ENCODE data around the gene ADA.

ADA gene

GRCh38 chr20:44643596-44644229 lies 7.8 kb downstream of the ADA start:
- DNase-seq: no peak

DNA sequence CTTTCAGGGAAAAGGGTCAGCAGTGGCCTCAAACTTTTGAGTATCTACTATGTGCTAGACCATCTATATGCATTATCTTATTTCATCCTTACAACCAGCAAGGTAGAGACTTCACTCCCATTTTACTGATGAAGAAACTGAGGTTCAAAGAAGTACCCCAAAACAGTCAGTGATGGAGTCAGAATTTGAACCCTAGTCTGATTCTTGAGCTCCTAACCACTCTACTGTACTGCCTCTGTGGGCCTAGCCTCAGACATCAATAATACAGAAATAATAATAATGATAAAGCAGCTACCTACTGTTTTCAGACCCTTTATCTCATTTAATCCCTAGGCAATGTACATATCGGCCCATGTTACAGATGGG lies 8.4 kb downstream of the ADA start:
- no peak for DNase-seq

- DNase-seq: no peak
These were observed 9.0 kb downstream of the ADA start for GRCh38 chr20:44642203-44643153.

GRCh38 chr20:44641325-44641724 lies 10.2 kb downstream of the ADA start:
- DNase-seq: no peak

DNA sequence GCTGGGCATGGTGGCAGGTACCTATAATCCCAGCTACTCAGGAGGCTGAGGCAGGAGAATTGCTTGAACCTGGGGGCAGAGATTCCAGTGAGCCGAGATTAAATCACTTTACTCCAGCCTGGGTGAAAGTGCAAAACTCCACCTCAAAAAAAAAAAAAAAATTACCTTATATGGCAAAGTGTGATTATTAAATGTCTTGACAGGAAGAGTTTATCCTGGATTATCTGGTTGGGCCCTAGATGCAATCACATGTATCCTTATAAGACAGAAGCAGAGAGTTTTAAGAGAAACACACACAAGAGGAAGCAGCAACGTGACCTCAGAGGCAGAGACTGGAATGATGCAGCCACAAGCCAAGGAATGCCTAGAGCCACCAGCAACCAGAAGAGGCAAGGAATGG lies 11.0 kb downstream of the ADA start:
- no peak for DNase-seq

- DNase-seq: no peak
These were observed 13.8 kb downstream of the ADA start for GRCh38 chr20:44637522-44638372.

DNA sequence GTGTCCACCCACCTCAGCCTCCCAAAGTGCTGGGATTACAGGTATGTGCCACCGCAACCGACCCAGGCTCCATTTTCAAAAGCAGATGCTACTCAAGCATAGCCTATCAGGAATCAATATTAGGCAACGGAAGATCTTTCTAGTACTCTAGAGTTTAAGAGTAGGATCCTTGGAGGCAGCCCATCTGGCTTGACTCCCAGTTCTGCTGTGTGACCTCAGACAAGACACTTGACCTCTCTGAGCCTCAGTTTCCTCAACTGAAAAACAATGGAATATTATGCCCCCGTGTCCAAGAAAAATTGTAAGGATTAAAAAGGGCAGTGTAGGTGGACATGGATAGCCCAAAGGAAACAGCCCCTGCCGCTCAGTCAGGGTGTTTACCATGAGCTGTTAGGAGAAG lies 14.5 kb downstream of the ADA start:
- no peak for DNase-seq

- DNase-seq: no peak
These were observed 15.6 kb downstream of the ADA start for GRCh38 chr20:44635877-44636276.

GRCh38 chr20:44633872-44634600 lies 17.5 kb downstream of the ADA start:
- no peak for DNase-seq

DNA sequence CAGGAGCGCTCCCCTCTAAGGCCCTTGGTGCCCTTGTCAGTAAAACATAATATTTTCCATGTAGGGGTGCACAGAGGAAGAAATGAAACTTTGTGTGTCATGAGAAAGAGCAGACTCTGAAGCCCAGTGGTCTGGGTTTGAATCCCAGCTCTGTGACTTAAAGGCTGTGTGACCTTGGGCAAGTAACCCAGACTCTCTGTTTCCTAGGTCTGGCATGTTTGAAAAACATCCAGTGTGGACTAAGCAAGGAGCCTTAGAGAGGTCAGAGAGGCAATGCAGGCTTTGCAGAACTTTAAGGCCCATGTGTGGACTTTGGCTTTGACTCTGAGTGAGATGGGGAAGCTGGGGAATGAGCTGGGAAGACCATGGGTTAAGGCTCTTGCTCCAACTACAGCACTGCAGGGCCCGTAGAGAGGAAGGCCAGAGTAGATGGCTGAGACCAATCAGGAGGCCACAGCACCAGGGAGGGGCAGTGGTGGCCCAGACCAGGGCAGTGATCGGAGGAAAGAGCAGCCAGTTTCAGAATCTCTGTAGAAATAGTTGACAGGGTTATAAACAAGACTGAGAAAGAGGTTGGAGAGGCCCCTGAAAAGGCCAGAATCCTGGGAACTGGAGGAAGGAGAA lies 18.2 kb downstream of the ADA start:
- no peak for DNase-seq

DNA sequence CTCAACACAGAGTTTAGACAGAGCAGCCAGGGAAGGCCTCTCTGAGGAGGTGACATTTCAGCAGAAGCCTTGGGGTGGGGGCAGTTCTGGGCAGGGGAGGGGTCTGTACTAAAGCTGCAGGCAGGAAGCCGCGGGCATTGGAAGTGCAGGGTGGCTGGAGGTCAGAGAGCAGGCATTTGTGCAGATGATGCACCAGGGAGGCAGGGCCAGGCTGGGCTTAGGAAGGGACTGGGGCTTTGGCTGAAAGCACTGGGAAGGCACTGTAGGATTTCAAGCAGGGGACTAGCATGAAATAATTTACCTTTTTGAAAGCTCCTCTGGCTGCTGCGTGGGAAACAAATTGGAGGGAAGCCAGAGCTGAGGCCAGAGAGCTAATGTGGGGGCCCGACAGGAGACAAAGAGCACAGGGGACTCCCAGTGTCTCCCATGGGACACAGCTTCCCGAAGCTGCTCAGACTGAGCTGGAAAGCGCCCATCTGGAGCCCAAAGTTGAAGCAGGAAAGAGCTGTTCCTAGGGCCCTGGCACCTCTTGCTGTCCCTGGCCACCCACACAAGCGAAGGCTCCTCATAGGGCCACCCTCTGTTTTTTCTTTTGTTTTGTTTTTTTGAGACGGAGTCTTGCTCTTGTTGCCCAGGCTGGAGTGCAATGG lies 19.3 kb downstream of the ADA start:
- DNase-seq: no peak

GRCh38 chr20:44630297-44630696 lies 21.2 kb downstream of the ADA start:
- no peak for DNase-seq

- no peak for DNase-seq
These were observed 22.0 kb downstream of the ADA start for GRCh38 chr20:44629542-44629941.

GRCh38 chr20:44629017-44629385 lies 22.5 kb downstream of the ADA start:
- no peak for DNase-seq

DNA sequence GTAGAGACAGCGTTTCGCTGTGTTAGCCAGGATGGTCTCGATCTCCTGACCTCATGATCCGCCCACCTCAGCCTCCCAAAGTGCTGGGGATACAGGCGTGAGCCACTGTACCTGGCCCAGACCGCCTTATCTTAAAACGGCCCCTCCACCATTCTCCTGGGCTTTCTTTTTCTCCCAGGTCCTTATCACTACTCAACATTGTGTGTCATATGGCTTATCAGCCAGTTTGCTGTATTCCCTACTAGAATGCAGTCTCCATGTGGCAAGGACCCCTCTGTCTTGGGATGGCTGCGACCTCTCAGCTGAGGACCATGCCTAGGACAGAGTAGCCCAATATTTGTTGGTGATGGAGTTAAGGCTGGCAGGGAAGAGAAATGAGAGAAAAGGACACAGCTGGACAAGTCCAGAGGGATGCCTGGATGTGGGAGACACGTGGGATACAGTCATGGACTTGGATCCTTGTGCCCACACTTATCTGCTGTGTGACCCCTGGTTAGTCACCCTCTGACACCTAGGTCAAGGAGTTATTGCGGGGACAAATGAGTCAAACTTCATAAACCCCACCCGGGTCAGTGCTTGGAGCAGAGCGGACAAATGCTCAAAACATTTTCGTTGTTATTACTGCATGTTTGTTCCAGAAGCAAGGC lies 24.0 kb downstream of the ADA start:
- no peak for DNase-seq

GRCh38 chr20:44626278-44626677 lies 25.2 kb downstream of the ADA start:
- DNase-seq: no peak

- no peak for DNase-seq
These were observed 26.1 kb downstream of the ADA start for GRCh38 chr20:44625361-44625760.

DNA sequence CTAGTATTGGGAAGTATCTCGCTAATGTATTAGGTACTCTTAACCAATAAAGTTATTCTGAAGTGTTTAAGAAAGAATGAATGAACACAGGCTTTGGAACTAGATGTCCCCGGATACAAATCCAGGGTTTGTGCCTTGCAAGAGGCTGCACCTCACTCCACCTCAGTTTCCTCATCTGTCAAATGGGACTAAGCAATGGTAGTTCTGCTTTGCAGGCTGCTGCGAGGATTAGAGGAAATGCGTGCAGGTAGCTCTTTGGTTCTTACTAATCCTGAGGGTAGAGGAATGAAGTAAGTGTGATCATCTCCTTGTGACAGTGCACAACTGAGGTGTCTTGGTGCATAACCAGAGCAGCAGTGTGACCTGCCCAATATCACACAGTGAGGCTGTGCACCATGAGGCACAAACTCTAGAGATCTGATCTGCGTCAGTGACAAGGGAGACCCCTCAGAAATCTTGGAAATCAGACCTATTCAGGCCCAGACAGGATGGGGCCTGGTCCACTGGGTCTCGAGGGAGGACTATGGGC lies 26.7 kb downstream of the ADA start:
- no peak for DNase-seq

DNA sequence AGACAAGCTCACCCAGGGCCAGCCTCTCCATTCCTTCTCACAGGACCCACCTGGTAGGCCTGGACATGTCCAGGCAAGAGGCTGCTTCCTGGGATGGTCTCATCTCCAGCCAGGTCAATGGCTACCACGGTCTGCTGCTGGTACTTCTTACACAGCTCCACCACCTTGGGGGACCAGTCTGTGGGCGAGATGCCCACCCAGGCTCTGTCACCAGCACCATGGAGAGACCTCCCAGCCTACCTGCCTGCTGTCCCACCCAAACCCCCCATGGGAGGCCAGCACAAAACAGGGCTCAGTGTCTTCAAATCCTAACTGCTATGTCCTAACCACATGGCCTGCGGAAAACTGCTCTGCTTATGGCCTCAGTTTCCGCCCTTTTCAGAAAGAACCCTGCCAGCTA lies 27.3 kb downstream of the ADA start:
- DNase-seq: no peak

- DNase-seq: no peak
These were observed 28.8 kb downstream of the ADA start for GRCh38 chr20:44622501-44623270.

Measured in NK-92 treated with Interleukin-12 subunit alpha and Interleukin-12 subunit beta, amount 100 ng/mL, for 24 hours (cell line).